ENCODE data around the gene IFRD2.
"Not testable (repeated sequence)": the region's sequence is repeated elsewhere in the genome, so short reads cannot be mapped to it uniquely, and the experiment has no call there.

Gene IFRD2

GRCh38 chr3:50263478-50264382, 28.5 kb downstream of the IFRD2 start:
- DNase-seq (ENCODE audit: insufficient read length, low spot score) (no peak), FAIRE-seq (no peak)
- TF ChIP-seq CTCF (IDR thresholded peaks at IDR 0.05; ENCODE audit: insufficient read depth, missing control alignments): no peak

GRCh38 chr3:50262778-50263177, 29.5 kb downstream of the IFRD2 start:
- no peak for DNase-seq (ENCODE audit: insufficient read length, low spot score)
- TF ChIP-seq CTCF (IDR thresholded peaks at IDR 0.05; ENCODE audit: insufficient read depth, missing control alignments): no peak
- no peak for FAIRE-seq

DNA sequence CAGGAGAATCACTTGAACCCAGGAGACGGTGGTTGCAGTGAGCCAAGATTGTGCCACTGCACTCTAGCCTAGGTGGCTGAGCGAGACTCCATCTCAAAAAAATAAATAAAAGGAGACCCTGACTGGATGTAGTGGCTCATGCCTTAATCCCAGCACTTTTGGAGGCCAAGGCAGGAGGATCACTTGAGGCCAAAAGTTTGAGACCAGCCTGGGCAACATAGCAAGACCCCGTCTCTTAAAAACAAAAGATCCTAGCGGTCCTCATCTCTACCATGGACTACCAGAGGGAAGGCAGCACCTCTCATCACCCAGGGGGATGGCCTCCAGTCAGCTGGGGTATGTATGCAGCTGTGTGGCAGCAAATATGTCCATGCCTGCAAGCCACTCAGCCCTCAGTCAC, 30.0 kb downstream of the IFRD2 start:
- DNase-seq (ENCODE audit: insufficient read length, low spot score); FAIRE-seq: not testable (repeated sequence)

DNA sequence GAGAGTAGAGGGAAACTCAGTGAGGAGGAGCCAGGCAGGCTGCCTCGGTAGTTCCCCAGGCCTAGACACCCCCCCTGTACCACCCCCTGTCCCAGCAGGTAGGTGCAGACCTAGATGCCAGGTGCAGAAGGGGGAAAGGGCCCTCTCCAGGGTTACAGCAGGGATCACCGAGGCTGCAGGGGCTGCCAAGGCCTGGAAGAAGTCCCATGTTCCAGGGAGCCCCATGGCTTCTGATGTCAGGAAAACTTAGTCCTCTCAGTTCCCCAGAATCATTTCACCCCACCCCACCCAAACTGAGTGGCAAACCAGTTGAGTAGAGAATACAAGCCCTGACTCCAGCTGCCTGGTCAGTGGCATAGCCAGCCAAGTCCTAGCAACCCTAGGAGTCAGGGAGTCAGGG, 30.7 kb downstream of the IFRD2 start:
- no peak for TF ChIP-seq CTCF (IDR thresholded peaks at IDR 0.05; ENCODE audit: insufficient read depth, missing control alignments)
- DNase-seq (ENCODE audit: insufficient read length, low spot score) (no peak), FAIRE-seq (no peak)

- TF ChIP-seq CTCF (IDR thresholded peaks at IDR 0.05; ENCODE audit: insufficient read depth, missing control alignments): no peak
- FAIRE-seq (no peak), DNase-seq (ENCODE audit: insufficient read length, low spot score) (no peak)
Observed at GRCh38 chr3:50260942-50261441, 31.2 kb downstream of the IFRD2 start.

GRCh38 chr3:50260027-50260941, 31.9 kb downstream of the IFRD2 start:
- TF ChIP-seq CTCF (IDR thresholded peaks at IDR 0.05; ENCODE audit: insufficient read depth, missing control alignments): peak; percentile 84
- no peak for FAIRE-seq
- peak; percentile 100 for DNase-seq (ENCODE audit: insufficient read length, low spot score)

- FAIRE-seq (no peak), DNase-seq (ENCODE audit: insufficient read length, low spot score) (no peak)
- no peak for TF ChIP-seq CTCF (IDR thresholded peaks at IDR 0.05; ENCODE audit: insufficient read depth, missing control alignments)
Observed at GRCh38 chr3:50259432-50260026, 32.7 kb downstream of the IFRD2 start.
